Liver (tissue), 9 donors: ENCODE data around the gene TEKTIP1. TPM values are rescaled to one million over a fixed set of nuclear protein-coding genes. Genes with fewer than 3 reads are reported as not detected.

ENCODE experiments used
- DNase-seq: peaks from one replicate; pipeline ENCODE4 v3.0.0-alpha.2; 2017; ENCODE audit warnings: low spot score
- H3K27ac ChIP-seq, 2 donors: one replicate each; pipeline ENCODE4 v1.7.0; 2013; ENCODE audit warnings: inconsistent platforms in 2 of 2, low read length in 2 of 2, control low read depth in 1 of 2, low read depth in 1 of 2, mild to moderate bottlenecking in 1 of 2
- H3K27me3 ChIP-seq, 4 donors: one replicate each; pipeline versions ENCODE4 v1.6.1 to v1.7.0; 2013; ENCODE audit warnings: low read length in 3 of 4, inconsistent platforms in 1 of 4, mild to moderate bottlenecking in 1 of 4, moderate library complexity in 1 of 4; ENCODE audit not compliant: control insufficient read depth in 4 of 4, insufficient read depth in 4 of 4
- H3K36me3 ChIP-seq, 4 donors: one replicate each; pipeline versions ENCODE4 v1.6.1 to v1.7.0; 2013; ENCODE audit warnings: low read length in 3 of 4, mild to moderate bottlenecking in 3 of 4, low read depth in 1 of 4, moderate library complexity in 1 of 4; ENCODE audit not compliant: control insufficient read depth in 4 of 4, insufficient read depth in 3 of 4
- H3K4me1 ChIP-seq, 4 donors: one replicate each; pipeline versions ENCODE4 v1.6.1 to v1.7.0; 2013; ENCODE audit warnings: low read length in 3 of 4, mild to moderate bottlenecking in 3 of 4, moderate library complexity in 1 of 4; ENCODE audit not compliant: control insufficient read depth in 4 of 4, insufficient read depth in 4 of 4
- H3K4me3 ChIP-seq, 3 donors: one replicate each; pipeline versions ENCODE4 v1.6.1 to v1.7.0; 2013; ENCODE audit warnings: low read length in 3 of 3, control low read depth in 1 of 3, low read depth in 1 of 3, mild to moderate bottlenecking in 1 of 3
- H3K9ac ChIP-seq, 2 donors: one replicate each; pipeline ENCODE4 v1.7.0; 2013; ENCODE audit warnings: low read length in 2 of 2, mild to moderate bottlenecking in 2 of 2, moderate library complexity in 2 of 2, control low read depth in 1 of 2, low read depth in 1 of 2
- H3K9me3 ChIP-seq, 4 donors: one replicate each; pipeline versions ENCODE4 v1.6.1 to v1.7.0; 2013; ENCODE audit warnings: low read length in 3 of 4; ENCODE audit not compliant: control insufficient read depth in 4 of 4
- EGR1 ChIP-seq, 2 donors: IDR thresholded peaks; 2 replicates each; pipeline ENCODE4 v1.6.1; 2016 to 2018; ENCODE audit warnings: antibody characterized with exemption in 2 of 2, low read depth in 2 of 2
- FOXA1 ChIP-seq: IDR thresholded peaks from 2 replicates; pipeline ENCODE4 v1.6.1; 2016; ENCODE audit warnings: antibody characterized with exemption
- FOXA2 ChIP-seq: IDR thresholded peaks from 2 replicates; pipeline ENCODE4 v1.6.1; 2016; ENCODE audit warnings: antibody characterized with exemption
- GABPA ChIP-seq, 2 donors: IDR thresholded peaks in 1 of 2; conservative IDR thresholded peaks in 1 of 2; 2 replicates each; pipeline ENCODE4 v1.6.1; 2016; ENCODE audit warnings: antibody characterized with exemption in 2 of 2, mild to moderate bottlenecking in 1 of 2, moderate library complexity in 1 of 2
- HNF4A ChIP-seq, 2 donors: conservative IDR thresholded peaks; 2 replicates each; pipeline ENCODE4 v1.6.1; 2016; ENCODE audit warnings: antibody characterized with exemption in 2 of 2, mild to moderate bottlenecking in 2 of 2
- HNF4G ChIP-seq: IDR thresholded peaks from 2 replicates; pipeline ENCODE4 v1.6.1; 2016; ENCODE audit warnings: antibody characterized with exemption
- JUND ChIP-seq, 2 donors: IDR thresholded peaks; 2 replicates each; pipeline ENCODE4 v1.6.1; 2016; ENCODE audit warnings: antibody characterized with exemption in 2 of 2
- NR2F2 ChIP-seq: IDR thresholded peaks from 2 replicates; pipeline ENCODE4 v1.6.1; 2016; ENCODE audit warnings: antibody characterized with exemption
- RAD21 ChIP-seq, 2 donors: IDR thresholded peaks; 2 replicates each; pipeline ENCODE4 v1.6.1; 2016; ENCODE audit warnings: antibody characterized with exemption in 2 of 2, mild to moderate bottlenecking in 2 of 2
- RXRA ChIP-seq, 2 donors: IDR thresholded peaks; 2 replicates each; pipeline ENCODE4 v1.6.1; 2017 to 2018; ENCODE audit warnings: antibody characterized with exemption in 2 of 2, mild to moderate bottlenecking in 1 of 2
- SP1 ChIP-seq: IDR thresholded peaks from 2 replicates; pipeline ENCODE4 v1.6.1; 2018; ENCODE audit warnings: antibody characterized with exemption, mild to moderate bottlenecking
- TAF1 ChIP-seq: conservative IDR thresholded peaks from 2 replicates; pipeline ENCODE4 v1.6.1; 2016; ENCODE audit warnings: antibody characterized with exemption, mild to moderate bottlenecking
- YY1 ChIP-seq: IDR thresholded peaks from 2 replicates; pipeline ENCODE4 v1.6.1; 2016; ENCODE audit warnings: antibody characterized with exemption, mild to moderate bottlenecking
- WGBS: extraction: QIAGEN DNeasy Blood & Tissue Kit; methylation state at CpG from one replicate; pipeline ENCODE4 v1.1.7; 2013; 5-methylcytosine and 5-hydroxymethylcytosine counted together
- polyA plus RNA-seq, 2 donors: library from polyadenylated mRNA; stranded (reverse) in 1 of 2; unstranded in 1 of 2; fragments of 200-250 nt in 1 of 2; fragments of >200 nt in 1 of 2; fragmentation: Nextera tagmentation in 1 of 2; extraction: Ambion mirVana in 1 of 2; gene quantifications; one replicate each; pipeline versions ENCODE4 v1.2.1 to v1.2.3, GENCODE V29; 2013 to 2015
- total RNA-seq, 2 donors: library from RNA; depleted of rRNA; stranded (reverse); fragments of >200 nt; gene quantifications; one replicate each; pipeline ENCODE4 v1.2.3, GENCODE V29; 2014
- TF ChIP-seq, protein P1 (sequence below): IDR thresholded peaks from 2 replicates; pipeline ENCODE4 v1.6.1; 2016; ENCODE audit warnings: antibody characterized with exemption
- TF ChIP-seq, protein P2 (sequence below): IDR thresholded peaks from 2 replicates; pipeline ENCODE4 v1.6.1; 2016; ENCODE audit warnings: antibody characterized with exemption, mild to moderate bottlenecking
- TF ChIP-seq, protein P3 (sequence below): IDR thresholded peaks from 2 replicates; pipeline ENCODE4 v1.6.1; 2016; ENCODE audit warnings: antibody characterized with exemption
- TF ChIP-seq, protein P4 (sequence below): IDR thresholded peaks from 2 replicates; pipeline ENCODE4 v1.6.1; 2016; ENCODE audit warnings: antibody characterized with exemption
- TF ChIP-seq, protein P5 (sequence below): fragments of 150-350 bp; IDR thresholded peaks from 2 replicates; pipeline ENCODE4 v1.5.1; 2017; ENCODE audit warnings: improper control_type of control experiment, low read depth, low read length; ENCODE audit not compliant: missing input control
- donor health status: healthy.
- donor health status: healthy.
- donor health status: healthy.
- donor health status: healthy.
- donor health status: healthy.

The TEKTIP1 gene
- total and polyA plus RNA-seq, 4 donors = 0.17 TPM; not detected in 3

GRCh38 chr19:3534375-3535234, 4.4 kb upstream of the TEKTIP1 start:
- Histone ChIP-seq H3K27ac (no peak overlapping the region), H3K9me3 (no peaks in the 10 kb centered on the region), H3K4me1 (no peaks in the 10 kb centered on the region), H3K4me3 (no peak overlapping the region), H3K27me3 (no peaks in the 10 kb centered on the region), H3K9ac (no peak overlapping the region), H3K36me3 (peaks cover 8 to 66% (median 29%) of the 10 kb centered on the region in 4 donors)
- no peak for DNase-seq
- 95% methylated on average over 38 of the region's 38 CpGs for WGBS
- TF ChIP-seq, protein P1, sequence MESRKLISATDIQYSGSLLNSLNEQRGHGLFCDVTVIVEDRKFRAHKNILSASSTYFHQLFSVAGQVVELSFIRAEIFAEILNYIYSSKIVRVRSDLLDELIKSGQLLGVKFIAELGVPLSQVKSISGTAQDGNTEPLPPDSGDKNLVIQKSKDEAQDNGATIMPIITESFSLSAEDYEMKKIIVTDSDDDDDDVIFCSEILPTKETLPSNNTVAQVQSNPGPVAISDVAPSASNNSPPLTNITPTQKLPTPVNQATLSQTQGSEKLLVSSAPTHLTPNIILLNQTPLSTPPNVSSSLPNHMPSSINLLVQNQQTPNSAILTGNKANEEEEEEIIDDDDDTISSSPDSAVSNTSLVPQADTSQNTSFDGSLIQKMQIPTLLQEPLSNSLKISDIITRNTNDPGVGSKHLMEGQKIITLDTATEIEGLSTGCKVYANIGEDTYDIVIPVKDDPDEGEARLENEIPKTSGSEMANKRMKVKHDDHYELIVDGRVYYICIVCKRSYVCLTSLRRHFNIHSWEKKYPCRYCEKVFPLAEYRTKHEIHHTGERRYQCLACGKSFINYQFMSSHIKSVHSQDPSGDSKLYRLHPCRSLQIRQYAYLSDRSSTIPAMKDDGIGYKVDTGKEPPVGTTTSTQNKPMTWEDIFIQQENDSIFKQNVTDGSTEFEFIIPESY = no peak
- TF ChIP-seq, protein P2, sequence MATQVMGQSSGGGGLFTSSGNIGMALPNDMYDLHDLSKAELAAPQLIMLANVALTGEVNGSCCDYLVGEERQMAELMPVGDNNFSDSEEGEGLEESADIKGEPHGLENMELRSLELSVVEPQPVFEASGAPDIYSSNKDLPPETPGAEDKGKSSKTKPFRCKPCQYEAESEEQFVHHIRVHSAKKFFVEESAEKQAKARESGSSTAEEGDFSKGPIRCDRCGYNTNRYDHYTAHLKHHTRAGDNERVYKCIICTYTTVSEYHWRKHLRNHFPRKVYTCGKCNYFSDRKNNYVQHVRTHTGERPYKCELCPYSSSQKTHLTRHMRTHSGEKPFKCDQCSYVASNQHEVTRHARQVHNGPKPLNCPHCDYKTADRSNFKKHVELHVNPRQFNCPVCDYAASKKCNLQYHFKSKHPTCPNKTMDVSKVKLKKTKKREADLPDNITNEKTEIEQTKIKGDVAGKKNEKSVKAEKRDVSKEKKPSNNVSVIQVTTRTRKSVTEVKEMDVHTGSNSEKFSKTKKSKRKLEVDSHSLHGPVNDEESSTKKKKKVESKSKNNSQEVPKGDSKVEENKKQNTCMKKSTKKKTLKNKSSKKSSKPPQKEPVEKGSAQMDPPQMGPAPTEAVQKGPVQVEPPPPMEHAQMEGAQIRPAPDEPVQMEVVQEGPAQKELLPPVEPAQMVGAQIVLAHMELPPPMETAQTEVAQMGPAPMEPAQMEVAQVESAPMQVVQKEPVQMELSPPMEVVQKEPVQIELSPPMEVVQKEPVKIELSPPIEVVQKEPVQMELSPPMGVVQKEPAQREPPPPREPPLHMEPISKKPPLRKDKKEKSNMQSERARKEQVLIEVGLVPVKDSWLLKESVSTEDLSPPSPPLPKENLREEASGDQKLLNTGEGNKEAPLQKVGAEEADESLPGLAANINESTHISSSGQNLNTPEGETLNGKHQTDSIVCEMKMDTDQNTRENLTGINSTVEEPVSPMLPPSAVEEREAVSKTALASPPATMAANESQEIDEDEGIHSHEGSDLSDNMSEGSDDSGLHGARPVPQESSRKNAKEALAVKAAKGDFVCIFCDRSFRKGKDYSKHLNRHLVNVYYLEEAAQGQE = no peak
- TF ChIP-seq HNF4G (no peak), YY1 (no peak), SP1 (no peak), FOXA2 (no peak), FOXA1 (no peak), EGR1 (IDR thresholded peaks at IDR 0.05; ENCODE audit: low read depth in 2 of 2) (no peak), RXRA (IDR thresholded peaks at IDR 0.05) (no peak), NR2F2 (no peak), JUND (IDR thresholded peaks at IDR 0.05) (no peak), TAF1 (no peak), GABPA (IDR thresholded peaks at IDR 0.05 in 1 of 2, conservative IDR thresholded peaks at IDR 0.05 in 1 of 2) (no peak), HNF4A (conservative IDR thresholded peaks at IDR 0.05) (no peak), RAD21 (IDR thresholded peaks at IDR 0.05) (no peak)
- TF ChIP-seq, protein P3, sequence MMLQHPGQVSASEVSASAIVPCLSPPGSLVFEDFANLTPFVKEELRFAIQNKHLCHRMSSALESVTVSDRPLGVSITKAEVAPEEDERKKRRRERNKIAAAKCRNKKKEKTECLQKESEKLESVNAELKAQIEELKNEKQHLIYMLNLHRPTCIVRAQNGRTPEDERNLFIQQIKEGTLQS = no peak
- TF ChIP-seq, protein P4, sequence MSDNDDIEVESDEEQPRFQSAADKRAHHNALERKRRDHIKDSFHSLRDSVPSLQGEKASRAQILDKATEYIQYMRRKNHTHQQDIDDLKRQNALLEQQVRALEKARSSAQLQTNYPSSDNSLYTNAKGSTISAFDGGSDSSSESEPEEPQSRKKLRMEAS = no peak

GRCh38 chr19:3535235-3535535, 3.8 kb upstream of the TEKTIP1 start:
- H3K4me3 ChIP-seq = no peak overlapping the region
- peaks cover 8 to 66% (median 29%) of the 10 kb centered on the region in 4 donors for H3K36me3 ChIP-seq
- WGBS = 96% methylated on average over 9 of the region's 9 CpGs
- no peaks in the 10 kb centered on the region for H3K27me3 ChIP-seq
- no peak overlapping the region for H3K27ac ChIP-seq
- H3K9me3 ChIP-seq = no peaks in the 10 kb centered on the region
- H3K4me1 ChIP-seq = no peaks in the 10 kb centered on the region
- DNase-seq = no peak
- no peak overlapping the region for H3K9ac ChIP-seq
- TF ChIP-seq NR2F2 (no peak), HNF4A (conservative IDR thresholded peaks at IDR 0.05) (no peak), JUND (IDR thresholded peaks at IDR 0.05) (no peak), RXRA (IDR thresholded peaks at IDR 0.05) (no peak), GABPA (IDR thresholded peaks at IDR 0.05 in 1 of 2, conservative IDR thresholded peaks at IDR 0.05 in 1 of 2) (no peak), RAD21 (IDR thresholded peaks at IDR 0.05) (no peak), SP1 (no peak)
- TF ChIP-seq, protein P2 = no peak
- TF ChIP-seq, protein P1 = no peak
- TF ChIP-seq, protein P5, sequence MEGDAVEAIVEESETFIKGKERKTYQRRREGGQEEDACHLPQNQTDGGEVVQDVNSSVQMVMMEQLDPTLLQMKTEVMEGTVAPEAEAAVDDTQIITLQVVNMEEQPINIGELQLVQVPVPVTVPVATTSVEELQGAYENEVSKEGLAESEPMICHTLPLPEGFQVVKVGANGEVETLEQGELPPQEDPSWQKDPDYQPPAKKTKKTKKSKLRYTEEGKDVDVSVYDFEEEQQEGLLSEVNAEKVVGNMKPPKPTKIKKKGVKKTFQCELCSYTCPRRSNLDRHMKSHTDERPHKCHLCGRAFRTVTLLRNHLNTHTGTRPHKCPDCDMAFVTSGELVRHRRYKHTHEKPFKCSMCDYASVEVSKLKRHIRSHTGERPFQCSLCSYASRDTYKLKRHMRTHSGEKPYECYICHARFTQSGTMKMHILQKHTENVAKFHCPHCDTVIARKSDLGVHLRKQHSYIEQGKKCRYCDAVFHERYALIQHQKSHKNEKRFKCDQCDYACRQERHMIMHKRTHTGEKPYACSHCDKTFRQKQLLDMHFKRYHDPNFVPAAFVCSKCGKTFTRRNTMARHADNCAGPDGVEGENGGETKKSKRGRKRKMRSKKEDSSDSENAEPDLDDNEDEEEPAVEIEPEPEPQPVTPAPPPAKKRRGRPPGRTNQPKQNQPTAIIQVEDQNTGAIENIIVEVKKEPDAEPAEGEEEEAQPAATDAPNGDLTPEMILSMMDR = no peak
